Ectodermal cell (in vitro differentiated cells): Measurements from ENCODE around the gene SQSTM1.

Experiments used
- H3K27ac ChIP-seq: 2 replicates; pipeline ENCODE4 v1.7.0; 2013; ENCODE audit warnings: mild to moderate bottlenecking, low read depth, low read length; ENCODE audit not compliant: insufficient read depth, poor library complexity, severe bottlenecking
- H3K27me3 ChIP-seq: 2 replicates; pipeline ENCODE4 v1.7.0; 2013; ENCODE audit warnings: mild to moderate bottlenecking, low read length; ENCODE audit not compliant: insufficient read depth, control insufficient read depth, poor library complexity, severe bottlenecking
- H3K36me3 ChIP-seq: one replicate; pipeline ENCODE4 v1.7.0; 2013; ENCODE audit warnings: low read length; ENCODE audit not compliant: control insufficient read depth, insufficient read depth
- H3K4me1 ChIP-seq: one replicate; pipeline ENCODE4 v1.7.0; 2013; ENCODE audit warnings: low read length; ENCODE audit not compliant: control insufficient read depth, insufficient read depth
- H3K4me3 ChIP-seq: 2 replicates; pipeline ENCODE4 v1.7.0; 2013; ENCODE audit warnings: low read depth, low read length, control low read depth; ENCODE audit not compliant: insufficient read depth
- H3K9me3 ChIP-seq: 2 replicates; pipeline ENCODE4 v1.7.0; 2013; ENCODE audit warnings: mild to moderate bottlenecking, low read length, moderate library complexity; ENCODE audit not compliant: control insufficient read depth
- WGBS, 2 experiments: methylation state at CpG; one replicate each; pipeline ENCODE4 v1.1.7; 2013; ENCODE audit warnings: missing lambda C conversion rate in 2 of 2; 5-methylcytosine and 5-hydroxymethylcytosine counted together

The SQSTM1 gene

DNA sequence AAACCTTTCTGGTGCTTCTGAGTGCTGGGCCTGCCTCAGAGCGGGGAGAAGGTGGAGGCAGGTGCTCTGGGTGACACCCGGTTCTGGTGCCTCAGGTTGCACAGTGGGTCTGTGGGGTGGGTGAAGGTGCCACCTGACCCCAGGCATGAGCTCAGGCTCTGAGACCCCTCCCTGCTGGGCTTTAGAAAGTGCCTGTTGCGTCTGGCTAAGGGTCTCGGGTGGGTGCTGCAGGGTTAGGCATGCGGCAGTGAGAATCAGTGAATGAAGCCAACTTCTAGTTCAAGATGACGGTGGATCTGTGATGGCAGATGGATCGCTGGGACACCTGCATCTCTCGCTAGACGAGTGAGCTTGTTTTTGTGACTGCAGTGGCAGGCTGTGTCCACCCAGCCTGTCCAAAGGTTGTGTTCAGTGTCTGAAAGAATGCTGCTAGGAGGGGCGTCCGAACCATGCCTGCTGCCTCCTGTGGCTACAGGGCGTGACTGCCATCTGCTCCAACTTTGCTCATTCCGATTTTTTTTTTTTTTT, 5.0 kb downstream of the SQSTM1 start:
- Histone ChIP-seq H3K27me3 (no peaks in the 10 kb centered on the region), H3K36me3 (peaks cover 24% of the 10 kb centered on the region), H3K4me3 (no peak overlapping the region), H3K27ac (no peak overlapping the region), H3K4me1 (peaks cover 12% of the 10 kb centered on the region), H3K9me3 (no peaks in the 10 kb centered on the region)
- 94% methylated on average over 13 of the region's 13 CpGs for WGBS, 2 experiments

DNA sequence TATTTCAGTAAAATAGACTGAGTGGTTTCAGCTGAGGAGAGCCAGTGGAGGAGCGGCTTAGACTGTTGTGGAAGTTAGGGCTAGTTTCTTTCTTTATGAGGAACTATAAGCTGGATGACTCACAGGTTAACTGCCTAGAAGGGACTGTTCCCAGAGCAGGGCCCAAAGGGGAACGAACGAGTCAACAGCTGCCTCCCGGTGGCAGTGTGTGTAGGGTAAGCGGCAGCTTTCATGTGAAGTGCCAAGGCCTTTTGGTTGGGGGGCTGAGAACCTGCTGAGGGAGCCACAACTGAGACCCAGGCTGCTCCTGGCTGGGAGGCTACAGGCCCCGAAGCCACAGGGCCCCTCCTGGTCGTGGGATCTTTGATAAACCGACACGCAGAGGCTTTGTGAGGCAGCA, 7.0 kb downstream of the SQSTM1 start:
- H3K4me3 ChIP-seq: no peak overlapping the region
- peaks cover 2% of the 10 kb centered on the region for H3K4me1 ChIP-seq
- H3K9me3 ChIP-seq: no peaks in the 10 kb centered on the region
- H3K27ac ChIP-seq: no peak overlapping the region
- H3K27me3 ChIP-seq: no peaks in the 10 kb centered on the region
- H3K36me3 ChIP-seq: peaks cover 30% of the 10 kb centered on the region
- whole genome bisulfite sequencing, 2 experiments: 78 to 81% methylated on average over 9 of the region's 9 CpGs

DNA sequence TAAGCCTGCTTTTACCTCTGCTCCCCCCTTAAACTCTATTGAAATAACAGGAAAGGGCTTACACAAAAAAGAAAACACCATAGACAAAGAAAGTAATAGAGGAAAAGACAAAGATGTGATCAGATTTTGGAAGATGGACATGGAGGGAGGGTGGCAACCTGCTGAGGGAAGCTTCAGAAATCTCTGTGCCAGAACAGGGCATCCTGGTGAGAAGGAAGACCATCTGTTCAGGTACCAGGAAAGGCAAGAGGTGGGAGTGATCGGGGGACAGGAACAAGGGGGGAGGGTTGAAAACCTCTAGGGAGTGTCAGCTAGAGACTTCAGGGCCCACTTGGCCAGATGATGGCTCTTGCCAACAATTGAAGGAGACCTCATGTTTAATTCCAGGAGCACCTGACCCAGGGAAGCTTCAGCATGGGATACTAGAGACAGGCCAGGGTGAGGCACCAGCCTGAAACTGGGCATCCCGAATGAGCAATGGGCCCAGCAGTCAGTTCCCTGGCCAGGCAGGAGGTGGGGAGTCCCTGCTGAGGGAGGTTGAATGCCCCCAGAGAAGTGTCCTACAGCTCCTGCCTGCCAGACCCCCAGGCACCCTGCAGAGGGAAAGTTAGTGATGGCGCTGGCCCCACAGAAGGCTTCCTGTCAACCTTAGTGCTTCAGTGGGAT, 8.2 kb downstream of the SQSTM1 start:
- H3K27me3 ChIP-seq: no peaks in the 10 kb centered on the region
- WGBS, 2 experiments: 69 to 74% methylated on average over 3 of the region's 3 CpGs
- H3K27ac ChIP-seq: no peak overlapping the region
- H3K4me3 ChIP-seq: no peak overlapping the region
- H3K9me3 ChIP-seq: no peaks in the 10 kb centered on the region
- no peaks in the 10 kb centered on the region for H3K4me1 ChIP-seq
- H3K36me3 ChIP-seq: peaks cover 42% of the 10 kb centered on the region

DNA sequence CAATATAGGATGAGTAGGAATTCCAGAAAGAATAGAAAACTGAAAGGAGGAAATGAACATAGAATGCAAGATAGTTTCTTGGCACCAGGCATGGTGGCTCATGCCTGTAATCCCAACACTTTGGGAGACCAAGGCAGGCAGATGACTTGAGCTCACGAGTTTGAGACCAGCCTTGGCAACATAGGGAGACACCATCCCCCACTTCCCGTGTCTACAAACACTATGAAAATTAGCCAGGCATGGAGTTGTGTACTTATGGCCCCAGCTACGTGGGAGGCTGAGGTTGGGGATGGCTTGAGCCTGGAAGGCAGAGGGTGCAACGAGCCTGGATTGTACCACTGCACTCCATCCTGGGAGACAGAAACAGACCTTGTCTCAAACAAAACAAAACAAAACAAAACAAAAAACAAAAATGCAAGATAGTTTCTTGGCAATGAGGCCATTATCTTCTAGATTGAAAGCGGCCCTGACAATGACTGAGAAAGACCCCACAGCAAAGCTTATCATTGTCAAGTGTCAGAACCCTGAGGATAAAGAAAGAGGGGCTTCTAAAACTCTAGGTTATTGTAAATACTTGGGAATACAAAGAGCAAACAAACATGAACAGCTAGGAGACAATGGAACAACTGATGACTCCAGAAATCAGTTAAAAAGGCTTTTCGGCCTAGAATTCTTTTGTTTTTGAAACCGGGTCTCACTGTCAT, 9.2 kb downstream of the SQSTM1 start:
- Histone ChIP-seq H3K4me3 (no peak overlapping the region), H3K36me3 (peaks cover 45% of the 10 kb centered on the region), H3K9me3 (no peaks in the 10 kb centered on the region), H3K27ac (no peak overlapping the region), H3K4me1 (no peaks in the 10 kb centered on the region), H3K27me3 (no peaks in the 10 kb centered on the region)
- 90 to 94% methylated on average over 7 of the region's 7 CpGs for WGBS, 2 experiments

DNA sequence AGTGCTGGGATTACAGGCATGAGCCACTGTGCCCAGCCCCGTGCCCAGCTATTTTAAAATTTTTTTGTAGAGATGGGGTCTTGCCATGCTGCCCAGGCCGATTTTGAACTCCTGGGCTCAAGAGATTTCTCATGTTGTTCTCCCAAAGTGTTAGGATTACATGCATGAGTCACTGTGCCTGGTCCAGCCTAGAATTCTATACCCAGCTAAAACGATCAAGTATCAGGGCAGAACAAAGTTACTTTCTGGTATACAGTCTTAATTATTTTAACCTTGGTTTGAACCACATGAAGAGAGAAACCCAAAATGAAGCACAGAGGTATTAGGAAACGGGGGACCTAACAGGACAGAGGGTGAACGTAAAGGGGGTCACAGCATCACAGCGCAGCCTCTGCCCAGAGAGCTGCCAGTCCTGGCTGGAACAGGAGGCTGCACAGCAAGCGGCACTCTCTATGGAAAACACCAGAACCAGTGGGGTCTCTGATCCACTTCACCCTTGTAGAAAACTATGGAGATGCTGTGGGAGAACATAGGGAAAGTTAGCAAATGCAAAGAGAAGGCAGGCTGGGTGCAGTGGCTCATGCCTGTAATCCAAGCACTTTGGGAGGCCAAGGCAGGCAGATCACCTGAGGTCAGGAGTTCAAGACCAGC, 10.2 kb downstream of the SQSTM1 start:
- Histone ChIP-seq H3K4me3 (no peak overlapping the region), H3K4me1 (no peaks in the 10 kb centered on the region), H3K27me3 (no peaks in the 10 kb centered on the region), H3K36me3 (peaks cover 39% of the 10 kb centered on the region), H3K27ac (no peak overlapping the region), H3K9me3 (no peaks in the 10 kb centered on the region)
- WGBS, 2 experiments: 95 to 97% methylated on average over 7 of the region's 7 CpGs

DNA sequence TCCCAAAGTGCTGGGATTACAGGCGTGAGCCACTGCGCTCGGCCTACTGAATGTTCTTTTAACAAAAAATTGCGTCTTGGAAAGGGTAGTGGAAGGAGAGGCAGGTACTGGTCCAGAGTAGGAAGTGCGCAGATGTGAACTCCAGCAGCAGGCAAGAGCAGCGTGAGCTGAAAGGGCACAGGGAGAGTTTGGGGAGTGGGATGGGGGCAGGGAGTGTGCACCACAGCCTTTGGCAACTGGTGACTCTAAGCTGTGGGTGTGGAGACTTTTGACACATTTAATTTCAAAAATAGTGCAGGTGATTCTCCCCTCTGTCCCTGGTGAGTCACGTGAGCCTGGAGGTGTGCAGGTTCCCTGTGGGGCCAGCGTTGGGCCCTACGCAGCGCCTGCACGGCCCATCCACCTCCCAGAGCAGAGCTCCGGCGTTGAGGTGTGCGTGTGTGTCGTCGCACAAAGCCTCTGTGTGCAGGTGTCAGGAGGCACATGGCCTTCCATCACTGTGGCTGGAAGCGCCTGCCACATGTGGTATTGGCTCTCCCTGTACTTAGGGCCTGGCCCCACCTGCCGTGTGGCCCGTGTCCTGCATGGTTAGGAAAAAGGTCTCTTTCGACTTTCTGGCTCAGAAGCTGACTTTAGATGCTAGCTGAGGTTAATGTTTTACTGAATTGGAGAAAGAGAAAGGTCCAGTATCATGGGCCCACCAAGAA, 11.5 kb downstream of the SQSTM1 start:
- Histone ChIP-seq H3K4me3 (no peak overlapping the region), H3K27me3 (no peaks in the 10 kb centered on the region), H3K36me3 (peaks cover 49% of the 10 kb centered on the region), H3K27ac (no peak overlapping the region), H3K9me3 (no peaks in the 10 kb centered on the region), H3K4me1 (no peaks in the 10 kb centered on the region)
- WGBS, 2 experiments: 95 to 96% methylated on average over 20 of the region's 20 CpGs

DNA sequence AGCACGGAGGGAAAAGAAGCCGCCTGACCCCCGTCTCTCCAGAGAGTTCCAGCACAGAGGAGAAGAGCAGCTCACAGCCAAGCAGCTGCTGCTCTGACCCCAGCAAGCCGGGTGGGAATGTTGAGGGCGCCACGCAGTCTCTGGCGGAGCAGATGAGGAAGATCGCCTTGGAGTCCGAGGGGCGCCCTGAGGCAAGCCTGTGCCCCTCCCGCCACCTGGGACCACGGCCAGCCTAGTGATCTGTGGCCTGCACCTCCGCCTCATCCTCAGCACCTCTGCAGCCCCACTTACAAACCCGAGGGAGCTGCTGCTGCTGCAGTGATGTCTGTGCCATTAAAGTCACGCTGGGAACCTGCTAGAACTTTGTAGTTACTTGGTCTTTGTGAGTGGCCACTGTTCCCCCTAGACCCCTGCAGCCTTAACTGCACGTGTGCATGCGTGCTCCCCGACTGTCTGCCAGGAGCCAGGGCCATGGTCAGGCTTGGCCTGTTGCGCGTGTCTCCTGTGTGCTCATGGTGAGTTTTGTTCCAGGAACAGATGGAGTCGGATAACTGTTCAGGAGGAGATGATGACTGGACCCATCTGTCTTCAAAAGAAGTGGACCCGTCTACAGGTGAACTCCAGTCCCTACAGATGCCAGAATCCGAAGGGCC, 12.5 kb downstream of the SQSTM1 start:
- 91 to 92% methylated on average over 23 of the region's 23 CpGs for WGBS, 2 experiments
- H3K27ac ChIP-seq: no peak overlapping the region
- no peaks in the 10 kb centered on the region for H3K4me1 ChIP-seq
- no peaks in the 10 kb centered on the region for H3K27me3 ChIP-seq
- H3K4me3 ChIP-seq: no peak overlapping the region
- H3K36me3 ChIP-seq: peaks cover 58% of the 10 kb centered on the region
- H3K9me3 ChIP-seq: no peaks in the 10 kb centered on the region

DNA sequence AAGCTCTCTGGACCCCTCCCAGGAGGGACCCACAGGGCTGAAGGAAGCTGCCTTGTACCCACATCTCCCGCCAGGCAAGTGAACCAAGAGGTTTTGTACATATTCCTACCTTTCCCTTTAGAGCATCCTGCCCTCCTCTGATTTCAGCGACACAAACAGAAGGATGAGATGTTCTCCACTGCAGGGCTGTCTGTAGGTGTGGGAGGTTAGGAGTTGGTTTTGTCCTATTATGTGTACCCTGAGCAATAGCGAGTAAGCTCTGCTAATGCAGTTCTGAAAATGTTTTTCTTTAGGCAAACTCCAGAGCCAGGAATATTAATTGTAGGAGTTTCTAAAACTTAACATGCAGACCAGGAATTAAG, 13.0 kb downstream of the SQSTM1 start:
- H3K27me3 ChIP-seq: no peaks in the 10 kb centered on the region
- 100% methylated on average over 3 of the region's 3 CpGs for WGBS, 2 experiments
- no peak overlapping the region for H3K4me3 ChIP-seq
- H3K27ac ChIP-seq: no peak overlapping the region
- H3K4me1 ChIP-seq: no peaks in the 10 kb centered on the region
- H3K36me3 ChIP-seq: peaks cover 63% of the 10 kb centered on the region
- no peaks in the 10 kb centered on the region for H3K9me3 ChIP-seq

DNA sequence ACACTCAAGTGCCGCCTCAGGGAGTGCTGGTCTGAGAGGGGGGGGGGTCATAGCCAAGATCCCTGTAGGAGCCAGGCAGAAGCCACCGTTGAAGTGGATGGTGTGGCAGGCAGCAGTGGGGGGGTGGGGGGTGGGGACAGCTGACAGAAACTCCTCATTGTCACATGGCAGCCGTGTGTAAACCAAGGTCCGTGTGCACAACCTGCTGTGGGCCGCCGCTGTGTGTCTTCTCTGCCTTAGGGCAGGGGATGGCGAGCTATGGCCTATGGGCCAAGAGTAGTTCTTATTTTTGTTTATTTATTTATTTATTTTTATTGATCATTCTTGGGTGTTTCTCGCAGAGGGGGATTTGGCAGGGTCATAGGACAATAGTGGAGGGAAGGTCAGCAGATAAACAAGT, 13.4 kb downstream of the SQSTM1 start:
- Histone ChIP-seq H3K27me3 (no peaks in the 10 kb centered on the region), H3K4me1 (no peaks in the 10 kb centered on the region), H3K4me3 (no peak overlapping the region), H3K27ac (no peak overlapping the region), H3K36me3 (peaks cover 60% of the 10 kb centered on the region), H3K9me3 (no peaks in the 10 kb centered on the region)
- WGBS, 2 experiments: 96 to 98% methylated on average over 6 of the region's 8 CpGs
